SK-N-SH treated with all-trans-retinoic acid at 6 μM for 48 hours (cell line): ENCODE data around the gene NDC80.

ENCODE experiments used
- ATAC-seq: fragments of 200-7000 bp; cut with Tn5 transposase; 3 replicates; pipeline ENCODE4 v1.9.1; 2020; ENCODE audit warnings: mild to moderate bottlenecking, moderate library complexity
- ARNTL ChIP-seq: fragments of 450-650 bp; formaldehyde crosslinking; IDR thresholded peaks from 2 replicates; pipeline ENCODE4 v1.5.0; 2020; ENCODE audit warnings: low read depth, mild to moderate bottlenecking, moderate library complexity, borderline replicate concordance
- BACH2 ChIP-seq: fragments of 250-450 bp; sonication (Bioruptor Pico); IDR thresholded peaks from 2 replicates; pipeline ENCODE4 v1.9.0; 2021; ENCODE audit warnings: mild to moderate bottlenecking, borderline replicate concordance
- CSDC2 ChIP-seq: fragments of 250-450 bp; sonication (Bioruptor Pico); IDR thresholded peaks from 2 replicates; pipeline ENCODE4 v1.5.0; 2020; ENCODE audit warnings: mild to moderate bottlenecking, moderate library complexity
- ESRRG ChIP-seq: fragments of 250-450 bp; sonication (Bioruptor Pico); IDR thresholded peaks from 2 replicates; pipeline ENCODE4 v1.6.1; 2021; ENCODE audit warnings: mild to moderate bottlenecking
- GLIS3 ChIP-seq: fragments of 250-450 bp; sonication (Bioruptor Pico); IDR thresholded peaks from 2 replicates; pipeline ENCODE4 v1.5.0; 2020; ENCODE audit warnings: mild to moderate bottlenecking, moderate library complexity
- ISL1 ChIP-seq: fragments of 250-450 bp; sonication (Bioruptor Pico); IDR thresholded peaks from 2 replicates; pipeline ENCODE4 v2.1.2; 2022; ENCODE audit warnings: mild to moderate bottlenecking, moderate library complexity
- PPARA ChIP-seq: fragments of 250-450 bp; sonication (Bioruptor Pico); IDR thresholded peaks from 2 replicates; pipeline ENCODE4 v1.5.0; 2020; ENCODE audit warnings: mild to moderate bottlenecking, borderline replicate concordance
- RARB ChIP-seq: fragments of 250-450 bp; sonication (Bioruptor Pico); IDR thresholded peaks from 2 replicates; pipeline ENCODE4 v1.8.0; 2021; ENCODE audit warnings: mild to moderate bottlenecking, moderate library complexity
- ZC3H10 ChIP-seq: fragments of 250-450 bp; sonication (Bioruptor Pico); IDR thresholded peaks from 2 replicates; pipeline ENCODE4 v1.5.1; 2021; ENCODE audit warnings: mild to moderate bottlenecking, moderate library complexity
- ZFP3 ChIP-seq: fragments of 250-450 bp; sonication (Bioruptor Pico); IDR thresholded peaks from 2 replicates; pipeline ENCODE4 v1.5.0; 2020; ENCODE audit warnings: mild to moderate bottlenecking, moderate library complexity
- ZNF565 ChIP-seq: fragments of 450-650 bp; formaldehyde crosslinking; conservative IDR thresholded peaks from 2 replicates; pipeline ENCODE4 v1.5.0; 2020; ENCODE audit warnings: low read depth, mild to moderate bottlenecking, moderate library complexity
- TF ChIP-seq, protein P1 (sequence below): fragments of 250-450 bp; sonication (Bioruptor Pico); IDR thresholded peaks from 2 replicates; pipeline ENCODE4 v1.5.0; 2020; ENCODE audit warnings: mild to moderate bottlenecking, moderate library complexity
- TF ChIP-seq, protein P2 (sequence below): fragments of 250-450 bp; sonication (Bioruptor Pico); IDR thresholded peaks from 2 replicates; pipeline ENCODE4 v1.8.0; 2021; ENCODE audit warnings: low read depth, mild to moderate bottlenecking, moderate library complexity, borderline replicate concordance
- TF ChIP-seq, protein P3 (sequence below): fragments of 250-450 bp; sonication (Bioruptor Pico); IDR thresholded peaks from 2 replicates; pipeline ENCODE4 v1.5.1; 2021; ENCODE audit warnings: mild to moderate bottlenecking, moderate library complexity
- TF ChIP-seq, protein P4 (sequence below): fragments of 250-450 bp; sonication (Bioruptor Pico); IDR thresholded peaks from 2 replicates; pipeline ENCODE4 v1.5.1; 2020; ENCODE audit warnings: low read depth, mild to moderate bottlenecking, moderate library complexity
- TF ChIP-seq, protein P5 (sequence below): fragments of 250-450 bp; sonication (Bioruptor Pico); IDR thresholded peaks from 2 replicates; pipeline ENCODE4 v1.8.0; 2020; ENCODE audit warnings: mild to moderate bottlenecking, moderate library complexity, borderline replicate concordance

NDC80 gene

DNA sequence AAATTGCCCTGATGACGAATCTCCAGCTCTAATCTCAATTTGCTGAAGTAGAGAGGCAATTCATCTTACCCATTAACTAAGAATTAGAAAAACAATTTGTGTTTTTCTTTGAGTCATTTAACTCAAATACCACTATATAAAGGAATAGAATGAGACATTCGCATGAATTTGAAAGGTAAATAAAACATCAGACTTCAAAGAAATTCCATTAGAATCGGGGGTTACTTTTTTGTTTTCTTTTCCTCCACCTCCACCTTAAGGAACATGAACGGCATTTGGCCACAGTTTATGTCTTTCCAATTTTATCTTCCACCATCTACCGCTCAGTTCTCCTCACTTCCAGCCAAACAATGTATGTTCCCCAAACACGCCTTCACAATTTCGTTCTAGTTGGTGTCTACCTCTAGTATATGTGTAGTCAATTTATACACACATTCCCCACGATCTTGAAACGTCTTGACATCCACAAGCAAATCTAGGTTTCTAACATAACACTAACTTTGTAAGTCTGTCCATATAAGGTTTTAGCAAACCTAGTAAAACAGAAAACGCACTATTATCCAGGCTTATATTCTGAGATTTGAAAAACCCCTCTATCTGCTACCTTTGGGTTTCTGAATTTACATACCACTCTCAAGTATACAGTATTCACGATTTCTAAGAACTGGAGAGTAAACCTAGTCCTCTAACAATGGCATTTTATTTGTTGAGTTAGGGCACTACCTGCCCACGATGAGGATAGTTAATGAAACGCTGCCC, 83.0 kb downstream of the NDC80 start:
- TF ChIP-seq ARNTL (no peak), ZFP3 (CRISPR knock-in tag) (no peak), RARB (CRISPR knock-in tag) (no peak), ISL1 (CRISPR knock-in tag) (no peak), PPARA (CRISPR knock-in tag) (no peak), ZC3H10 (CRISPR knock-in tag) (no peak), ESRRG (CRISPR knock-in tag) (no peak), ZNF565 (CRISPR knock-in tag) (no peak)
- TF ChIP-seq, protein P1, sequence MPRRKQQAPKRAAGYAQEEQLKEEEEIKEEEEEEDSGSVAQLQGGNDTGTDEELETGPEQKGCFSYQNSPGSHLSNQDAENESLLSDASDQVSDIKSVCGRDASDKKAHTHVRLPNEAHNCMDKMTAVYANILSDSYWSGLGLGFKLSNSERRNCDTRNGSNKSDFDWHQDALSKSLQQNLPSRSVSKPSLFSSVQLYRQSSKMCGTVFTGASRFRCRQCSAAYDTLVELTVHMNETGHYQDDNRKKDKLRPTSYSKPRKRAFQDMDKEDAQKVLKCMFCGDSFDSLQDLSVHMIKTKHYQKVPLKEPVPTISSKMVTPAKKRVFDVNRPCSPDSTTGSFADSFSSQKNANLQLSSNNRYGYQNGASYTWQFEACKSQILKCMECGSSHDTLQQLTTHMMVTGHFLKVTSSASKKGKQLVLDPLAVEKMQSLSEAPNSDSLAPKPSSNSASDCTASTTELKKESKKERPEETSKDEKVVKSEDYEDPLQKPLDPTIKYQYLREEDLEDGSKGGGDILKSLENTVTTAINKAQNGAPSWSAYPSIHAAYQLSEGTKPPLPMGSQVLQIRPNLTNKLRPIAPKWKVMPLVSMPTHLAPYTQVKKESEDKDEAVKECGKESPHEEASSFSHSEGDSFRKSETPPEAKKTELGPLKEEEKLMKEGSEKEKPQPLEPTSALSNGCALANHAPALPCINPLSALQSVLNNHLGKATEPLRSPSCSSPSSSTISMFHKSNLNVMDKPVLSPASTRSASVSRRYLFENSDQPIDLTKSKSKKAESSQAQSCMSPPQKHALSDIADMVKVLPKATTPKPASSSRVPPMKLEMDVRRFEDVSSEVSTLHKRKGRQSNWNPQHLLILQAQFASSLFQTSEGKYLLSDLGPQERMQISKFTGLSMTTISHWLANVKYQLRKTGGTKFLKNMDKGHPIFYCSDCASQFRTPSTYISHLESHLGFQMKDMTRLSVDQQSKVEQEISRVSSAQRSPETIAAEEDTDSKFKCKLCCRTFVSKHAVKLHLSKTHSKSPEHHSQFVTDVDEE = no peak
- TF ChIP-seq, protein P2, sequence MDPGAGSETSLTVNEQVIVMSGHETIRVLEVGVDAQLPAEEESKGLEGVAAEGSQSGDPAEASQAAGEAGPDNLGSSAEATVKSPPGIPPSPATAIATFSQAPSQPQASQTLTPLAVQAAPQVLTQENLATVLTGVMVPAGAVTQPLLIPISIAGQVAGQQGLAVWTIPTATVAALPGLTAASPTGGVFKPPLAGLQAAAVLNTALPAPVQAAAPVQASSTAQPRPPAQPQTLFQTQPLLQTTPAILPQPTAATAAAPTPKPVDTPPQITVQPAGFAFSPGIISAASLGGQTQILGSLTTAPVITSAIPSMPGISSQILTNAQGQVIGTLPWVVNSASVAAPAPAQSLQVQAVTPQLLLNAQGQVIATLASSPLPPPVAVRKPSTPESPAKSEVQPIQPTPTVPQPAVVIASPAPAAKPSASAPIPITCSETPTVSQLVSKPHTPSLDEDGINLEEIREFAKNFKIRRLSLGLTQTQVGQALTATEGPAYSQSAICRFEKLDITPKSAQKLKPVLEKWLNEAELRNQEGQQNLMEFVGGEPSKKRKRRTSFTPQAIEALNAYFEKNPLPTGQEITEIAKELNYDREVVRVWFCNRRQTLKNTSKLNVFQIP = no peak
- TF ChIP-seq, protein P3, sequence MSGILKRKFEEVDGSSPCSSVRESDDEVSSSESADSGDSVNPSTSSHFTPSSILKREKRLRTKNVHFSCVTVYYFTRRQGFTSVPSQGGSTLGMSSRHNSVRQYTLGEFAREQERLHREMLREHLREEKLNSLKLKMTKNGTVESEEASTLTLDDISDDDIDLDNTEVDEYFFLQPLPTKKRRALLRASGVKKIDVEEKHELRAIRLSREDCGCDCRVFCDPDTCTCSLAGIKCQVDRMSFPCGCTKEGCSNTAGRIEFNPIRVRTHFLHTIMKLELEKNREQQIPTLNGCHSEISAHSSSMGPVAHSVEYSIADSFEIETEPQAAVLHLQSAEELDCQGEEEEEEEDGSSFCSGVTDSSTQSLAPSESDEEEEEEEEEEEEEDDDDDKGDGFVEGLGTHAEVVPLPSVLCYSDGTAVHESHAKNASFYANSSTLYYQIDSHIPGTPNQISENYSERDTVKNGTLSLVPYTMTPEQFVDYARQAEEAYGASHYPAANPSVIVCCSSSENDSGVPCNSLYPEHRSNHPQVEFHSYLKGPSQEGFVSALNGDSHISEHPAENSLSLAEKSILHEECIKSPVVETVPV (CRISPR knock-in tag) = no peak
- TF ChIP-seq, protein P4, sequence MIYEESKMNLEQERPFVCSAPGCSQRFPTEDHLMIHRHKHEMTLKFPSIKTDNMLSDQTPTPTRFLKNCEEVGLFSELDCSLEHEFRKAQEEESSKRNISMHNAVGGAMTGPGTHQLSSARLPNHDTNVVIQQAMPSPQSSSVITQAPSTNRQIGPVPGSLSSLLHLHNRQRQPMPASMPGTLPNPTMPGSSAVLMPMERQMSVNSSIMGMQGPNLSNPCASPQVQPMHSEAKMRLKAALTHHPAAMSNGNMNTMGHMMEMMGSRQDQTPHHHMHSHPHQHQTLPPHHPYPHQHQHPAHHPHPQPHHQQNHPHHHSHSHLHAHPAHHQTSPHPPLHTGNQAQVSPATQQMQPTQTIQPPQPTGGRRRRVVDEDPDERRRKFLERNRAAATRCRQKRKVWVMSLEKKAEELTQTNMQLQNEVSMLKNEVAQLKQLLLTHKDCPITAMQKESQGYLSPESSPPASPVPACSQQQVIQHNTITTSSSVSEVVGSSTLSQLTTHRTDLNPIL (CRISPR knock-in tag) = no peak
- TF ChIP-seq, protein P5, sequence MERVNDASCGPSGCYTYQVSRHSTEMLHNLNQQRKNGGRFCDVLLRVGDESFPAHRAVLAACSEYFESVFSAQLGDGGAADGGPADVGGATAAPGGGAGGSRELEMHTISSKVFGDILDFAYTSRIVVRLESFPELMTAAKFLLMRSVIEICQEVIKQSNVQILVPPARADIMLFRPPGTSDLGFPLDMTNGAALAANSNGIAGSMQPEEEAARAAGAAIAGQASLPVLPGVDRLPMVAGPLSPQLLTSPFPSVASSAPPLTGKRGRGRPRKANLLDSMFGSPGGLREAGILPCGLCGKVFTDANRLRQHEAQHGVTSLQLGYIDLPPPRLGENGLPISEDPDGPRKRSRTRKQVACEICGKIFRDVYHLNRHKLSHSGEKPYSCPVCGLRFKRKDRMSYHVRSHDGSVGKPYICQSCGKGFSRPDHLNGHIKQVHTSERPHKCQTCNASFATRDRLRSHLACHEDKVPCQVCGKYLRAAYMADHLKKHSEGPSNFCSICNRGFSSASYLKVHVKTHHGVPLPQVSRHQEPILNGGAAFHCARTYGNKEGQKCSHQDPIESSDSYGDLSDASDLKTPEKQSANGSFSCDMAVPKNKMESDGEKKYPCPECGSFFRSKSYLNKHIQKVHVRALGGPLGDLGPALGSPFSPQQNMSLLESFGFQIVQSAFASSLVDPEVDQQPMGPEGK (CRISPR knock-in tag) = no peak
- no peak for ATAC-seq

DNA sequence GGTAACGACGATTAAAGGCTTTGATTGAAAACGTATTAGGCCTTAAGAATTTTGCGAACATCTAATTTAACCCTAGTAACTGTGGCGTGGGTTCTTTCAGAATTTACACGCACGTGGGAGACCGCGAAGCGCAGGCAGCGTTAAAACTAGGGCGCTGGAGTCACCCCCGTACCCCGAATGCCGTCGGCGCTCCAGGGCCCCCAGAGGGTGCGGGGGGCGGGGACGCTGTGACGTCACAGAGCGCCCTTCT, 83.5 kb downstream of the NDC80 start:
- peak; percentile 27 for ATAC-seq
- no peak for TF ChIP-seq PPARA (CRISPR knock-in tag)

DNA sequence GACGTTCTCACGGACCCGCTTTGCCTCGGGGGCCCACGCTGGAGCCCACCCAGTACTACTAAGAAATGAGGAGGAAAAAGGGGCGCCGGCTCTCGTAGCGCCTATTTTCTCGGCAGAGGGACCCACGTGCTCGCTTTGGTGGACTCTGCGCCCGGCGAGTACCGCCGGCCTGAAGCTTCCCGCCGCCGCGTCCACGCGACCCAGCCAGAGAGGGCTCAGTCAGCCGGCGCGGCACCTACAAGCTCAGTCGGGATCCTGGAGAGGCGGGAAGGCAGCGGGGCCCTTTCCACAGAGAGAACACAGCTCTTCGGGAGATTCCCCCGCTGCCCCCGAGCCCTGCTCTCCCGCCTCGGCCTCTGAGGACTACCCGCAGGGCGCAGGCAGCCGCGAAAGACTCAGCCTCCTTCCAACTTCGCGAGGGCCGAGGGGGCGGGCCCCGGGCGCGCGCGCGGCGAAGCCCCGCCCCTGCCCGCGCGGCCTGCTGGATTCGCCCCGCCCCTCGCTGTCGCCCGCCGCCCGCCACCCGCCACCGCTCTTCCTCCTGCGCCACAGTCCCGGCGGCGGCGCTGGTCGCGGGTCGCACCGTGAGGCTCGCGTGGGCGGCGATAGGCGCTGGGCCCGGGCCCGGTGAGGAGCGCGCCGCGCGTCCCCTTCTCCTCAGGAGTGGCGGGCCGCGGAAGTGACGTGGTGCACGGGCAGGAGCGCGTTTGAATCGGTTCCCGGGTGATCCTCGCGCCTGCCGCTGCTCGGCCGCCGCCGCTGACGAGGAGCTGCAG, 84.0 kb downstream of the NDC80 start, which contains the start of gene SMCHD1:
TSS of gene SMCHD1 (plus strand) at position 549 of the 776 bp plus-strand sequence. CDS start 350 bp downstream, outside the sequence.
- peak; percentile 77 for ATAC-seq
- TF ChIP-seq PPARA (CRISPR knock-in tag) = no peak
- TF ChIP-seq RARB (CRISPR knock-in tag) = no peak
- TF ChIP-seq ESRRG (CRISPR knock-in tag) = no peak
- no peak for TF ChIP-seq ARNTL

DNA sequence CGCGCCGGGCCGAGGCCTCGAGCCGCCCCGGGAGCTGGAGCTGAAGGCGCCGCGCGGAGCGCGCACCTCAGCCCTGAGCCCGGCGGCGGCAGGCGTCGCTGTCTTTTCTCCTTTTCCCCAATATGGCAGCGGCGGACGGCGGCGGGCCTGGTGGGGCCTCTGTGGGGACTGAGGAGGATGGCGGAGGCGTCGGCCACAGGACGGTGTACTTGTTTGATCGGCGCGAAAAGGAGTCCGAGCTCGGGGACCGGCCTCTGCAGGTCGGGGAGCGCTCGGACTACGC, 84.5 kb downstream of the NDC80 start:
- ATAC-seq = peak; percentile 47; the same call in 2 of the 3 replicates
- TF ChIP-seq GLIS3 (CRISPR knock-in tag) (no peak), CSDC2 (no peak), BACH2 (no peak), ARNTL (no peak), ZFP3 (CRISPR knock-in tag) (no peak)
